Renal pelvis (tissue), 12 donors: Measurements from ENCODE around the gene SUPT20H. TPM values are rescaled to one million over a fixed set of nuclear protein-coding genes. Genes with fewer than 3 reads are reported as not detected.
A peak's percentile ranks its signal among the peaks of the same experiment; 100 is the strongest.

Source experiments
- DNase-seq: peaks from one replicate; pipeline ENCODE4 v3.0.0-alpha.2; 2013
- long read RNA-seq, 16 experiments: transcript quantifications; one replicate each; lab custom pipeline, GENCODE V29; 2026
- polyA plus RNA-seq, 3 donors: library from polyadenylated mRNA; unstranded; fragments of 120-200 nt; gene quantifications; one replicate each; pipeline ENCODE4 v1.2.1, GENCODE V29; 2013; ENCODE audit not compliant: insufficient read length in 3 of 3

SUPT20H gene
- polyA plus RNA-seq: 100 to 1,000 TPM in 2 of 3 donors, 10 to 100 TPM in 1; 83.2 to 111 (median 107) TPM
- long read RNA-seq, donor 1, partial matches to known transcripts: 0 of 2 reads
- long read RNA-seq, donor 1, other reads (novel, unspliced or antisense): 0 of 2 reads
- long read RNA-seq, donor 2, partial matches to known transcripts: 0 of 2 reads
- long read RNA-seq, donor 2, other reads (novel, unspliced or antisense): 0 of 2 reads
- long read RNA-seq, donor 3, partial matches to known transcripts: 0 of 4 reads
- long read RNA-seq, donor 3, other reads (novel, unspliced or antisense): 0 of 4 reads
- long read RNA-seq, donor 4, partial matches to known transcripts: 0 of 3 reads
- long read RNA-seq, donor 4, other reads (novel, unspliced or antisense): 0 of 3 reads
- long read RNA-seq, donor 5, partial matches to known transcripts: 44 of 58 reads
- long read RNA-seq, donor 5, other reads (novel, unspliced or antisense): 13 of 58 reads
- long read RNA-seq, donor 6, partial matches to known transcripts: 5 of 9 reads
- long read RNA-seq, donor 6, other reads (novel, unspliced or antisense): 0 of 9 reads
- long read RNA-seq, donor 7, partial matches to known transcripts: 0 of 4 reads
- long read RNA-seq, donor 7, other reads (novel, unspliced or antisense): 0 of 4 reads
- long read RNA-seq, donor 8, partial matches to known transcripts: 0 of 1 reads
- long read RNA-seq, donor 8, other reads (novel, unspliced or antisense): 0 of 1 reads
- long read RNA-seq, donor 9, partial matches to known transcripts: 0 of 1 reads
- long read RNA-seq, donor 9, other reads (novel, unspliced or antisense): 0 of 1 reads
- long read RNA-seq, donor 10, partial matches to known transcripts: 0 of 3 reads
- long read RNA-seq, donor 10, other reads (novel, unspliced or antisense): 0 of 3 reads
- long read RNA-seq, donor 11, partial matches to known transcripts: 0 of 3 reads
- long read RNA-seq, donor 11, other reads (novel, unspliced or antisense): 0 of 3 reads
- long read RNA-seq, donor 12, partial matches to known transcripts: 0 of 2 reads
- long read RNA-seq, donor 12, other reads (novel, unspliced or antisense): 0 of 2 reads
- long read RNA-seq, donor 13, partial matches to known transcripts: 0 of 1 reads
- long read RNA-seq, donor 13, other reads (novel, unspliced or antisense): 0 of 1 reads
- long read RNA-seq, donor 14: 0 reads
- long read RNA-seq, donor 15, partial matches to known transcripts: 0 of 3 reads
- long read RNA-seq, donor 15, other reads (novel, unspliced or antisense): 0 of 3 reads
- long read RNA-seq, donor 16, partial matches to known transcripts: 0 of 5 reads
- long read RNA-seq, donor 16, other reads (novel, unspliced or antisense): 0 of 5 reads

- DNase-seq: peak; percentile 93
Measured at GRCh38 chr13:37058910-37059847, at the start of gene SUPT20H. TSS of gene SUPT20H (minus strand) at chr13:37059688. CDS start at chr13:37051490, 8,198 bp downstream.

GRCh38 chr13:37109051-37109678 lies 49.7 kb upstream of the SUPT20H start:
- DNase-seq: peak; percentile 50

- DNase-seq: no peak
Measured at GRCh38 chr13:37107868-37108267, 48.4 kb upstream of the SUPT20H start.

- no peak for DNase-seq
Measured at GRCh38 chr13:37107456-37107855, 48.0 kb upstream of the SUPT20H start.

DNA sequence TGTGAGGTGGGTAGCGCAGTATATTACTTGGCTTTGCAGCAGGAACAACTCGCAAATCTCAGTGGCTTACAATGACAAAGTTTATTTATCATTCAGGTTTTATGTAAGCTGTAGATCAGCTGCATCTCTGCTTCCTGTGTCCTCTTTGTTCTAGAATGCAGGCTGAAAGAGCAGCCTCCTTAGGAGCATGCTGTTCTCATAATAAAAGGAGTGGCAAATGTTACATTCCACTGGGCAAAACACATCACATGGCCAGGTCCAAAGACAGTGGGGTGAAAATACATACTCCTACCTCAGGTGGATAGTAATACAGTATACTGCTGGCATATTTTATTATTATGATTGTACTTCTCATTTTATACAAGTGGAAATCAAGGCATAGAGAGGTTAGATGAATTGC lies 47.2 kb upstream of the SUPT20H start:
- no peak for DNase-seq

- DNase-seq: no peak
Measured at GRCh38 chr13:37105251-37105714, 45.8 kb upstream of the SUPT20H start, which contains the start of gene CSNK1A1L. TSS of gene CSNK1A1L (minus strand) at chr13:37105664. CDS start at chr13:37105256, 408 bp downstream.

- DNase-seq: no peak
Measured at GRCh38 chr13:37102896-37103295, 43.4 kb upstream of the SUPT20H start.

DNA sequence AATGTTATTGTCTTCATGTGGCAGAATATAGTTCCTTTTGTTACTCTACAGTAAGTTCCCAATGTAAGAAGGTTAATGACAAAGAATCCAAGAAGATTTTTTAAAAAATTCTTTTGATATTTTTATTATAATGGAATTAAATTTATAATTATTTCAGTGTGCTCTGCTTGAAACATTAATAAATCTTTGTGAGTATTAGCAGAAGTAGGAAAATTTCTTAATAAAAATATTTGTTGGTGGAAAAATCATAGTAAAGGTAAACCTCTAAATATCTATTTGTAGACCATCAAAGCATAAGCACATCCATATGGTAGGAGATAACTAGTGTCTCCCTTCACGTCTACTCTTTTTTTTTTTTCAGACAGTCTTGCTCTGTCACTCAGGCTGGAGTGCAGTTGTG lies 41.7 kb upstream of the SUPT20H start:
- DNase-seq: no peak

DNA sequence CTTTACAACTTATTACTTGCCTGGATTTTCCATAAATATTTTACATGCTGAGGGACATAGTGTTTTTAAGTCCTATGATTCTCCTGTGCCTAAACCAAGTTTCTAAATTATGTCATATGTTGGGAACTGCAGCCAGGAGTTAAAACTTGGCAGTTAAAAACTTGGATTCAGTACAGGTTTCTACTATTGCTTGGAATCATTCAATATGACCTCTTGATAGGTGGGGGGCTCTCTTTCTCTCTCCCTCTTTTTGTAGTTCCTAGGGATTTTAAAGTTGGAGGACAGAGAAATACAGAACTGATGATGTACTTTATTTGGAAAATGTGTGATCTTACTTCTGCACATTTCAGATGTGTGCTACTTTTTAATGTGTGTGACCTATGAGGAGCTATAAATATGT lies 41.2 kb upstream of the SUPT20H start:
- no peak for DNase-seq

DNA sequence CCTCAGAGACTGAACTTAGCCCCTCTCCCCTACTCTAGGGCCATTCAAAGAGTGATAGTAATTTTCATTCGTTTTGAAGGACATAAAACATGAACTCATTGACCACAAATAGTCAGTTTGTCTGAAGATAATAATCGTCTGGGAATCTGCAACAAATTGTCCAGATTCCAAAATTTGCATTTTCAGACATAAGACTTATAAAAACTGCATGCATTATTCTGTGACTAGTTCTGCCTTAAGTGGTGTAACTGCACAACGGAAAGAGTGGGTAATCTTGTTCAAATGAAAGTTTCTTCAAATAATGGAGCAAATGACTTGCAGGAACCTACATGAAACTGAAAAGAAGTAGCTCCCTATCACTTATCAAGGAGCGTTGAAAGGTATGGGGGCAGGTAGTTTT lies 37.6 kb upstream of the SUPT20H start:
- DNase-seq: no peak

DNA sequence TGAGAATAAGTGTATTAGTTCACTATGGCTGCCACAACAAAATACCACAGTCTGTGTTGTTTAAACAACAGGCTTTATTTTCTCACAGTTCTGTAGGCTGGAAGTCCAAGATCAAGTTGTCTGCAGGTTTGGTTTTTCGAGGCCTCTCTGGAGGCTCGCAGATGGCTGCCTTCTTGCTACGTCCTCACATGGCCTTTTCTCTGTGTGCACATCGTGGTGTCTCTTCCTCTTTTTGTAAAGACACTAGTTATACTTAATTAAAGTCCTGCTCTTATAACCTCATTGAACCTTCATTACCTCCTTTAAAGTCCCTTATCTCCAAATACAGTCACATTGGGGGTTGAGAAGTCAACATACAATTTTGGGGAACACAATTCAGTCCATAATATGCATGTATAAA lies 35.4 kb upstream of the SUPT20H start:
- DNase-seq: no peak

- no peak for DNase-seq
Measured at GRCh38 chr13:37094099-37094498, 34.6 kb upstream of the SUPT20H start.

DNA sequence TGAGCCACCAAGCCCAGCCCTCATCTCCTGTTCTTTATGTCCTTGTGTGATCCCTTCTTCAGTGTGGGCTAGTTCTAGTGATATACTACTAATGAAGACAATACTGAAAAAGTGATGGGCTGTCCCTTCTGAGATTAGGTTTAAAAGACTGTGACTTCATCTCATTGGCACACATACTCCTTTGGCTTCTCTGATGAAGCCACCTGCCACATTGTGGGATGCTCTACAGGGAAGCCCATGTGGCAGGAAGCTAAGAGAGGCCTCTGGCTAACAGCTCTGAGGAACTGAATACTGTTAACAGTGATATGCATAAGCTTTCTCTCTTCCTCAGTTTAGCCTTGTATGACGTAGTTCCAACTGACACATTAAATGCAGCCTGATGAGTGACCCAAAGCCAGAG lies 32.3 kb upstream of the SUPT20H start:
- DNase-seq: no peak

DNA sequence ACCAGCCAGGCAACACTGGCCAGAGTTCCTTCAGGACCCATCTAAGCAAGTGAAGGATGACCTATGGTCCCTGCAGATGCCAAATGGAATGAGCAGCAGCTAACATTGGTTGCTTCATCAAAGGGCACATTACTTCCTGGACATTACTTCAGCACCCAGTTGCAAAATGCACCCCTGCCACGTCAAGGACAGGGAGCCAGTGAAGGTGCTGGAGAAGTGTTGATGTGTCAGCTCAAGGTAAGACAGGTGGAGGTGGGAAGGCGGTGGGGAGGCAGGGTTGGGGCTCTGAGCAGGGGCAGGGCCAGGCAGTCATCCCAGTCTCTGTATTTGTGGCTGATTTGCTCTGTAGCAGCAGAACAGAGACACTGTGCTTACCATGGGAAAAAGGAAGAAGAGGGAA lies 31.4 kb upstream of the SUPT20H start:
- no peak for DNase-seq

GRCh38 chr13:37089495-37089894 lies 30.0 kb upstream of the SUPT20H start:
- DNase-seq: no peak

DNA sequence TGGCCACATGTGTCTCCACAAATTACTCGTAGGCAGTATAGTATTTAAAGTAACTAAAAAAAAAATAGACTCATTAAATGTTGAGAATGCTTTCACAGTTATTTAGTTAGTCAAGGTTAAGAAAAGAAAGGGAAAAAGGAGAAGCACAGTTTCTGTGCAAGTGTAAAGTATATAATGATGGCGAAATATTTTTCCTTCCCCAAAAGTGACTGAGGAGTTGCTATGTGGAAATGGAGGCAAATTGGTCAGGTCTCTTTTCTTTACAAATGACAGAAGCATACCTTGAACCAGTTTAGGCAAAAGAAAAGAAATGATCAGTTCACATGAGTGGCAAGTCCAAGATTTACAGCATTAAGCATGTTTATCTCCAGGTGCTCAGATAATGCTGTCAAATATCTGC lies 28.0 kb upstream of the SUPT20H start:
- DNase-seq: no peak

DNA sequence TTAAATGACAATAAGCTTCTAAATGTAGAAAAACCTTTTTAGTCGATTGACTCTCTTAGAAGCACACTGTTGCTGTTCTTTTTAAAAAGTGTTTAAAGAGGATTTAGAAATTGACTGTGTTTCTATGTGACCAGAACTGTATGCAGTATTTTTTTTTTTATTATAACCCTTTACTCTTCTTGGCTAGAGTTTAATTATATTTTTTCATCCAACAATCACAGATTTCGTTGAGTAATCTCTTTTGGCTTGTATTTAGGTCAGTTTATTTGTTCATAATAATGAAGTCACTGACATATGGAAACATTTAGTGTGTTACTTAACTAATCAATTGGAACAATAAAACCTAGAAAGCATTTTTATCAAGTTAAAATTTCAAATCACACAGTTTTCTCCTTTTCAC lies 26.1 kb upstream of the SUPT20H start:
- no peak for DNase-seq

GRCh38 chr13:37076818-37077217 lies 17.3 kb upstream of the SUPT20H start:
- DNase-seq: no peak

GRCh38 chr13:37075164-37075563 lies 15.7 kb upstream of the SUPT20H start:
- no peak for DNase-seq

- no peak for DNase-seq
Measured at GRCh38 chr13:37074703-37075102, 15.2 kb upstream of the SUPT20H start.
